AG20443 (cell line): Measurements from ENCODE around the gene PTGES.

Source experiments
- DNase-seq: peaks from one replicate; pipeline ENCODE4 v3.0.0; 2012; ENCODE audit warnings: low spot score, mixed read lengths

Gene PTGES

GRCh38 chr9:129692534-129692933 lies 60.3 kb downstream of the PTGES start:
- DNase-seq, result no peak
